GM11168 (cell line): ENCODE data around the gene RERE.
"Not testable (repeated sequence)": the region's sequence is repeated elsewhere in the genome, so short reads cannot be mapped to it uniquely, and the experiment has no call there.

Source experiments
- in situ Hi-C: fragments of 300-500 bp; cut with MboI; formaldehyde crosslinking; loops from one replicate; pipeline ENCODE4 v1.12.0; 2022; ENCODE audit warnings: low sequenced_read_pairs; ENCODE audit not compliant: unreplicated experiment

Gene RERE

GRCh38 chr1:8813016-8813763, 4.2 kb downstream of the RERE start:
- in situ Hi-C loops: no loop called here

- in situ Hi-C loops: no loop called here
Observed at GRCh38 chr1:8812081-8812480, 5.4 kb downstream of the RERE start.

GRCh38 chr1:8810987-8811386, 6.5 kb downstream of the RERE start:
- in situ Hi-C loops: no loop called here

GRCh38 chr1:8809342-8809736, 8.1 kb downstream of the RERE start:
- in situ Hi-C loops: no loop called here

GRCh38 chr1:8807004-8807403, 10.4 kb downstream of the RERE start:
- in situ Hi-C loops: no loop called here

GRCh38 chr1:8800416-8800815, 17.0 kb downstream of the RERE start:
- in situ Hi-C loops: no loop called here

- in situ Hi-C loops: no loop called here
Observed at GRCh38 chr1:8797216-8797615, 20.2 kb downstream of the RERE start.

- in situ Hi-C loops: no loop called here
Observed at GRCh38 chr1:8796812-8797211, 20.6 kb downstream of the RERE start.

- in situ Hi-C loops: no loop called here
Observed at GRCh38 chr1:8794605-8795004, 22.8 kb downstream of the RERE start.

- in situ Hi-C loops: no loop called here
Observed at GRCh38 chr1:8791819-8792218, 25.6 kb downstream of the RERE start.

GRCh38 chr1:8790987-8791386, 26.5 kb downstream of the RERE start:
- in situ Hi-C loops: no loop called here

GRCh38 chr1:8790478-8790877, 27.0 kb downstream of the RERE start:
- in situ Hi-C loops: no loop called here

GRCh38 chr1:8789314-8790214, 27.9 kb downstream of the RERE start:
- in situ Hi-C loops: no loop called here

- in situ Hi-C loops: no loop called here
Observed at GRCh38 chr1:8787218-8787617, 30.2 kb downstream of the RERE start.

GRCh38 chr1:8786204-8786603, 31.2 kb downstream of the RERE start:
- in situ Hi-C loops: not testable (repeated sequence)

GRCh38 chr1:8782955-8783354, 34.5 kb downstream of the RERE start:
- in situ Hi-C loops: no loop called here

- in situ Hi-C loops: no loop called here
Observed at GRCh38 chr1:8782001-8782620, 35.3 kb downstream of the RERE start.

- in situ Hi-C loops: no loop called here
Observed at GRCh38 chr1:8780405-8780804, 37.0 kb downstream of the RERE start.

GRCh38 chr1:8777867-8778266, 39.6 kb downstream of the RERE start:
- in situ Hi-C loops: no loop called here

GRCh38 chr1:8776104-8776503, 41.3 kb downstream of the RERE start:
- in situ Hi-C loops: no loop called here

- in situ Hi-C loops: no loop called here
Observed at GRCh38 chr1:8767006-8767405, 50.4 kb downstream of the RERE start.
